Memory B cell (primary cell): ENCODE data around the gene SMOC2.

Experiments
- ATAC-seq: fragments of 150-1000 bp; cut with Tn5 transposase; 2 replicates; pipeline ENCODE4 v1.10.0; 2021; ENCODE audit warnings: low read depth, mild to moderate bottlenecking, moderate library complexity
- DNase-seq, 2 donors: peaks; one replicate each; pipeline ENCODE4 v3.0.0; 2022; ENCODE audit warnings: low spot score in 2 of 2
- H3K27ac Mint-ChIP-seq: one replicate; pipeline ENCODE4 v1.8.0; 2022; ENCODE audit warnings: mild to moderate bottlenecking, moderate library complexity, mixed read lengths
- H3K27me3 Mint-ChIP-seq: one replicate; pipeline ENCODE4 v1.8.0; 2022; ENCODE audit warnings: mixed read lengths
- H3K36me3 Mint-ChIP-seq: one replicate; pipeline ENCODE4 v1.8.0; 2022; ENCODE audit warnings: mild to moderate bottlenecking, mixed read lengths
- H3K4me1 Mint-ChIP-seq: one replicate; pipeline ENCODE4 v1.8.0; 2022; ENCODE audit warnings: mixed read lengths
- H3K4me3 Mint-ChIP-seq: one replicate; pipeline ENCODE4 v1.8.0; 2022; ENCODE audit warnings: mild to moderate bottlenecking, moderate library complexity, mixed read lengths
- H3K9me3 Mint-ChIP-seq: one replicate; pipeline ENCODE4 v1.8.0; 2022; ENCODE audit warnings: mixed read lengths

Gene SMOC2

DNA sequence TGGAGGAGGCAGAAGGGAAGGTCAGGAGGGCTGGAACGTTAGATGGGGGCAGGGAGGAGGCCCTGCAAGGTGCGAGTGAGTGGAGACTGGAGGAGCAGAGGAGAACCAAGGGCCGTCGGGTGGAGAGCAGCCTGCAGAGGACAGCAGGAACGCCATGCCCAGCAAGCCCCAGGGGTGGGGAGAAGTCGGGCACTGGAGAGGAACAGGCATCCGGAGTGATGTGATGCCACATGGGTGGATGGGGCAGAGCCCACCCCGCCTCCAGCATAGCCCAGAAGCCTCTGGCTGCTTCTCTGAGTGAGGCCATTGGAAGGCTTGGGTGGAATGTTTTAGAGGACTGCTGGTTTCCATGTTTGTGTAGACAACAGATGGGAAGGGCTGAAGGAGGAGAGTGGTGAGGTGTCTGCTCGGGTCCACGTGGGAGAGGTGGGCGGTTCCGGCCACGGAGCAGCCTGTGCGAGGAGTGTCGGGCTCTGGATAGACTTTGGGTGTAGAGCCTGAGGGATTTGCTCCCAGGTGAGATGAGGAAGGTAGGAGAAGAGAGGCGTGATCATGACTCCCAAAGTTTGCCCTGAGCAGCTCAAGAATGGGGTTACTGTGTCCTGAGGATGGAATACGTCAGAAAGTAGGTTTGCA, 221.4 kb downstream of the SMOC2 start:
- no peak for ATAC-seq
- no peak for DNase-seq
- Mint-ChIP-seq H3K27me3 (peaks cover 3% of the 10 kb centered on the region), H3K27ac (no peak overlapping the region), H3K4me3 (no peak overlapping the region), H3K36me3 (no peaks in the 10 kb centered on the region), H3K9me3 (peaks cover 8% of the 10 kb centered on the region), H3K4me1 (no peaks in the 10 kb centered on the region)

DNA sequence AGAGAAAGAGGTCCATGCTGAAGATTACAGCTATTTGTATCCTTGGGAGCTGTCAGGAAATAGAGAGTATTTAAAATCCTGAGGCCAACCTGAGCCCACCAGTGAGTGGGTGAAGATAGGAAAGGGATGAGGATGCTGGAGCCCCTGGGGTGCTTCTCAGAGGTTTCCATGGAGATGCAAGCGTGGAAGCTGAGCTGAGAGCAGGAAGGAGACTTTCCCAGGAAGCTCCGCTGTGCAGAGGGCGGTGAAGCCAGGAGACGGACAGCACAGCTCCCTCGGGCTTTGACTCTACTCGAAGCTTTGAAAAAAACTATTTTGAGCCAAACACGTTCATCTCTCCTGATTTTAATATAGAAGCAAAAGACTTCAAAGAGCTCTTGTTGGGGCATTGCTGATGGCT, 222.1 kb downstream of the SMOC2 start:
- H3K36me3 Mint-ChIP-seq: no peaks in the 10 kb centered on the region
- no peak for ATAC-seq
- H3K4me3 Mint-ChIP-seq: no peak overlapping the region

DNA sequence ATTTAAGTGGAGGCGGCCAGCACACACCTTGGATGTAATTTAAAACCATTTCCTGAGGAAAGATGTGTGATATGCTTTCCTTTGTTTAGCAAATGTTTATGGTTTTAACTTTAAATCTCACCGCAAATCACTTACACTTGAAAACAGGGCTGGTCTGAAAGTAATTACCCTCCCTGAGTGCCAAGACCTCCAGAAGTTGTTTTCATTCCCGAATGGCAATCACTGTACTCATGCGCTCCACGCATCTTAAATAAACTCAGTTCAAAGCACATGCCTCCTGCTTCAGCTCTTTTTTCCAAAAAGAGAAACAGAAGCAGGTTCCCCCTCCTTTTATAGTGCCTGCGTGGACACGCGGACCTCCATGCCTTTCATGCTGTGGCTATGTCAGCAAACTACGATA, 224.0 kb downstream of the SMOC2 start:
- H3K4me1 Mint-ChIP-seq: no peaks in the 10 kb centered on the region
- peaks cover 1% of the 10 kb centered on the region for H3K9me3 Mint-ChIP-seq
- no peaks in the 10 kb centered on the region for H3K27me3 Mint-ChIP-seq
- no peak overlapping the region for H3K27ac Mint-ChIP-seq
- DNase-seq (no peak), ATAC-seq (no peak)
- no peaks in the 10 kb centered on the region for H3K36me3 Mint-ChIP-seq
- H3K4me3 Mint-ChIP-seq: no peak overlapping the region

More for the DNA sequence above, 222.1 kb downstream of the SMOC2 start:
- no peak for DNase-seq
- H3K9me3 Mint-ChIP-seq: peaks cover 8% of the 10 kb centered on the region
- no peak overlapping the region for H3K27ac Mint-ChIP-seq
- H3K27me3 Mint-ChIP-seq: peaks cover 3% of the 10 kb centered on the region
- no peaks in the 10 kb centered on the region for H3K4me1 Mint-ChIP-seq

DNA sequence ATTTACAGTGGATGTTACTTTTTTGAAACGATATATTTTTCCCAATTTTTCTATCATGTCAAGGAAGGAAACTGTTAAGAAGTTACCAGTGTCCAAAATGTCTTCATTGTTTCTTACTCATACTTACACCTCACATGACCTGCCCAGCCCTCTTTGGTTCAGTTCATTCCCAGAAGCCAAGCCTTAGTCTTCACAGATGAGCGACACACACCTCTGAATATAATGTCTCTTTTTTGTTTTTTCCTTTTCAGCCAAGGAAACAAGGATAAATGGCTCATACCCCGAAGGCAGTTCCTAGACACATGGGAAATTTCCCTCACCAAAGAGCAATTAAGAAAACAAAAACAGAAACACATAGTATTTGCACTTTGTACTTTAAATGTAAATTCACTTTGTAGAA, 225.2 kb downstream of the SMOC2 start:
- Mint-ChIP-seq H3K9me3 (peaks cover 1% of the 10 kb centered on the region), H3K4me3 (no peak overlapping the region), H3K27me3 (no peaks in the 10 kb centered on the region), H3K36me3 (no peaks in the 10 kb centered on the region), H3K27ac (no peak overlapping the region), H3K4me1 (no peaks in the 10 kb centered on the region)
- DNase-seq (no peak), ATAC-seq (no peak)

DNA sequence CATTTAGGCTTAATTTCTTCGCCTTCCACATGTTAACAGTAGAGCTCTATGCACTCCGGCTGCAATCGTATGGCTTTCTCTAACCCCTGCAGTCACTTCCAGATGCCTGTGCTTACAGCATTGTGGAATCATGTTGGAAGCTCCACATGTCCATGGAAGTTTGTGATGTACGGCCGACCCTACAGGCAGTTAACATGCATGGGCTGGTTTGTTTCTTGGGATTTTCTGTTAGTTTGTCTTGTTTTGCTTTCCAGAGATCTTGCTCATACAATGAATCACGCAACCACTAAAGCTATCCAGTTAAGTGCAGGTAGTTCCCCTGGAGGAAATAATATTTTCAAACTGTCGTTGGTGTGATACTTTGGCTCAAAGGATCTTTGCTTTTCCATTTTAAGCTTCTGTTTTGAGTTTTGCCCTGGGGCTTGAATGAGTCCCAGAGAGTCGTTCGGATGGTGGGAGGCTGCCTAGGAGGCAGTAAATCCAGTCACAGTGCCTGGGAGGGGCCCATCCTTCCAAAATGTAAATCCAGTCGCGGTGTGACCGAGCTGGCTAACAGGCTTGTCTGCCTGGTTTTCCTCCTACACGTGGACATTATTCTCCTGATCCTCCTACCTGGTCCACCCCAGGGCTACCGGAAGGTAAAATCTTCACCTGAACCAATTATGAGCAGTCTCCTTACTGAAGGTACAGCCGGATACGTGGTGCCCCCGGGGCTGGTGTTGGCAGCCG, 225.9 kb downstream of the SMOC2 start:
- Mint-ChIP-seq H3K9me3 (peaks cover 1% of the 10 kb centered on the region), H3K4me1 (no peaks in the 10 kb centered on the region), H3K27ac (no peak overlapping the region), H3K27me3 (no peaks in the 10 kb centered on the region), H3K36me3 (no peaks in the 10 kb centered on the region), H3K4me3 (no peak overlapping the region)
- DNase-seq (no peak), ATAC-seq (no peak)

DNA sequence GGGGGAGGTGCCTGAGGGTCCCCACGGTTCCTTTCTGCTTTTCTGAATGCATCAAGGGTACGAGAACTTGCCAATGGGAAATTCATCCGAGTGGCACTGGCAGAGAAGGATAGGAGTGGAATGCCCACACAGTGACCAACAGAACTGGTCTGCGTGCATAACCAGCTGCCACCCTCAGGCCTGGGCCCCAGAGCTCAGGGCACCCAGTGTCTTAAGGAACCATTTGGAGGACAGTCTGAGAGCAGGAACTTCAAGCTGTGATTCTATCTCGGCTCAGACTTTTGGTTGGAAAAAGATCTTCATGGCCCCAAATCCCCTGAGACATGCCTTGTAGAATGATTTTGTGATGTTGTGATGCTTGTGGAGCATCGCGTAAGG, 226.4 kb downstream of the SMOC2 start:
- H3K4me3 Mint-ChIP-seq: no peak overlapping the region
- no peak for ATAC-seq
- no peaks in the 10 kb centered on the region for H3K9me3 Mint-ChIP-seq
- no peaks in the 10 kb centered on the region for H3K4me1 Mint-ChIP-seq
- H3K27me3 Mint-ChIP-seq: no peaks in the 10 kb centered on the region
- no peak for DNase-seq
- H3K36me3 Mint-ChIP-seq: no peaks in the 10 kb centered on the region
- no peak overlapping the region for H3K27ac Mint-ChIP-seq

DNA sequence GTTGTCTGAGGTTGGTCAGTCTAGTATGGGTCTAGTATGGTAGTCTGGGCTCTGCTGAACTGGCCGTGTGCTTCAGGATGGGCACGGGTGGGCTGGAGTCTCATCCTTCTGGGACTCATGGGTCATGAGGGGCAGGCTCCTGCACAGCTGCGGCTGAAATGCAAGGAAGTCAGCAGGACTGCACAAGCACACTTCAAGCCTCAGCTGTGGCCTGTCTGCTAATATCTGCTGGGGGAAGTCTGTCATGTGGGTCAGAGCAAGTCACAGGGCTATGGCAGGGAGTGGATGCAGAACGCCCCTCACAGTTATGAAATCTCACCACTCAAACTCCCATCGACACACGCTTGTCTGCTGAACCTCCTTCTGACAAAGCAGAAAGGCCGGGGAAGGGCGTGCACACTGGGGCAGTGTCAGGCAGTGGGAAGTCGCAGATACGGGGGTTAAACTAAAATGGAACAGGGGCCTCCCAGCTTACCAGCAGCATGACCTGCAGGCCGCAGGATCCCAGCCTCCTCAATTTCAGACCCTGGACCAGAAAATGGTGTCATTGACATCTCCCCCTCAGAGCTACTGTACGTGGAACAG, 229.5 kb downstream of the SMOC2 start:
- Mint-ChIP-seq H3K4me1 (no peaks in the 10 kb centered on the region), H3K27ac (no peak overlapping the region), H3K4me3 (no peak overlapping the region), H3K27me3 (no peaks in the 10 kb centered on the region), H3K9me3 (no peaks in the 10 kb centered on the region), H3K36me3 (no peaks in the 10 kb centered on the region)
- no peak for ATAC-seq
- DNase-seq: no peak

DNA sequence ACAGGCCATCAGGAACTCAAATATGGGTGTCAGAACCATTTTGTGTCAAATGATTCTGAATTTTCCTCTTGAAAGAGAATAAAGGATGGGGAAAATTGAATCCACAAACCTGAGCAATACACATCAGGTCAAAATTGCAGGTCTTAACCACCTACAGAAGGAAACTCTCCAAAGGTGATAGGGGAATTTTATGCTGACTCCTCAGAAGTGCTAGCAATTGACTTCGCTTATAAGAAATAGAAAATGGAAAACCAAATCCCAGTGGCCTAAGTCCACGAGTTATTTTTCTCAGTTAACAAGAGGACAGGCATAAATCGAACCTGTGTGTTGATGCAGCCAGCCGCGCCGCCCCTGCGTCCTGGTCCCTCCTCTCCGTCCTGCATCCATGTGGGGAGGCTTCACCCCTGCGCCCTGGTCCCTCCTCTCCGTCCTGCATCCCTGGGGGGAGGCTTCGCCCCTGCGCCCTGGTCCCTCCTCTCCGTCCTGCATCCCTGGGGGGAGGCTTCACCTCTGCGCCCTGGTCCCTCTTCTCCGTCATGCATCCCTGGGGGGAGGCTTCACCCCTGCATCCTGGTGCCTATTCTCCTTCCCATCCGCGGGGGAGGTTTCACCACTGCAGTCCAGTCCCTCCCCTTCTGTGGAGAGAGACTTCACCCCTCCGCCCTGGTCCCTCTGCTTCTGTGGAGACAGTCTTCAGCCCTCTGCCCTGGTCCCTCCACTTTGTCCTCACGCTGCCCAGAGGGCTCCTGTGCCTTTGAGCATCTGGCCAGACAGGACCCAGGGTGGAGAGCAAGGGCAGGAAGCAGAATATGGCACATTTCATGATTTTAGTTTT, 230.3 kb downstream of the SMOC2 start:
- Mint-ChIP-seq H3K9me3 (no peaks in the 10 kb centered on the region), H3K27ac (no peak overlapping the region), H3K36me3 (no peaks in the 10 kb centered on the region), H3K4me3 (no peak overlapping the region), H3K27me3 (peaks cover 2% of the 10 kb centered on the region), H3K4me1 (no peaks in the 10 kb centered on the region)
- DNase-seq (no peak), ATAC-seq (no peak)

DNA sequence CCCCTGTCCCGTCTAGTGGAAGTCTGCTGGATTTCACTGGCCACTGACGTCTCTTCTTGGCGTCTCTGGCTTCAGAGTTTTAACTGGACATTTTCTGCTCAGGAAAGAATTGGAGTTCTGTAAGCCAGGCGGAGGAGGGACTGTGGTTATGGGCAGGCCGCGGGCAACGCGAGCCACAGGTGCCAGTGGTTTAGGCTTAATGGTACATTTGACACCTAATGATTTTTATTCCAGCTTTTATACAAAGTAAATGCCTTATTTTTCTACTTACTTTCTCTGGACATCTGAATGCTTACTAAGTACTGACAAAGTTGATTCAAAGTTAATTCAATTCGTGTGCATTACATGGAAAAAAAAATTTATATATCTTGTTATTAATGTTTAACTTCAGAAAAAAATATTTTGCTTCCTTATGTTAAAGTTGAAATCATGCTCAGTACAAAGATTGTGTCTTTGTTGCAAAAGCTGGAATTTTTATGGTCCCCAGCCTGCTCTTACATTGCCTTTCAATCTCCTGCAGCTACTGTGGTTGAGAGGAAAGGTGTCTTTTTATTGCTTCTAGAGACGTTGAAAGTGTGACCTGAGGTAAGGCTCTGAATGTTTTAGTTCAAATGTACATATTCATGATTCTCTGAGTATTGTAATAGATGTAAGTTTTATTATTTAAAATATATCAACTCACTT, 231.0 kb downstream of the SMOC2 start:
- no peak for DNase-seq
- no peaks in the 10 kb centered on the region for H3K36me3 Mint-ChIP-seq
- no peaks in the 10 kb centered on the region for H3K4me1 Mint-ChIP-seq
- H3K27me3 Mint-ChIP-seq: peaks cover 2% of the 10 kb centered on the region
- H3K4me3 Mint-ChIP-seq: no peak overlapping the region
- no peak overlapping the region for H3K27ac Mint-ChIP-seq
- no peak for ATAC-seq
- H3K9me3 Mint-ChIP-seq: no peaks in the 10 kb centered on the region

DNA sequence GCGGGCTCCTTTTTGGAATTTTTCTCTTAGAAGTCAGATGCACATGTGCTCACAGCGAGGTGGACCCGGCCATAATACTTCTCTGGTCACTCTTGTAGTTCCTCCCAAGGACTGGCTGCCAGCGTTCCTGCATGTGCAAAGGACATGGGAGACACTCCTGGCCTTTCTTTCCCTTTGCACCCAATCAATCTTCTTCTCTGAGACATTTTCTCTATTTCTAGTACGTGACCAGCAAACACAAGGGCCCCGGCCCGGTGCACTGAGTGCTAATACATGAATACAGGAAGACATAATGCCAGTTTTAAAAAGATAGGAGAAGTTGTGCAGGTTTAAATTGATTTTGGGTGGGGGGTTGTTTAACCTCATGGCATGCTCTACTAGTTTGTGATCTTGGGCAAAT, 233.6 kb downstream of the SMOC2 start:
- no peaks in the 10 kb centered on the region for H3K36me3 Mint-ChIP-seq
- no peaks in the 10 kb centered on the region for H3K9me3 Mint-ChIP-seq
- no peak overlapping the region for H3K27ac Mint-ChIP-seq
- H3K4me1 Mint-ChIP-seq: no peaks in the 10 kb centered on the region
- DNase-seq: no peak
- H3K27me3 Mint-ChIP-seq: peaks cover 2% of the 10 kb centered on the region
- ATAC-seq: no peak
- no peak overlapping the region for H3K4me3 Mint-ChIP-seq

DNA sequence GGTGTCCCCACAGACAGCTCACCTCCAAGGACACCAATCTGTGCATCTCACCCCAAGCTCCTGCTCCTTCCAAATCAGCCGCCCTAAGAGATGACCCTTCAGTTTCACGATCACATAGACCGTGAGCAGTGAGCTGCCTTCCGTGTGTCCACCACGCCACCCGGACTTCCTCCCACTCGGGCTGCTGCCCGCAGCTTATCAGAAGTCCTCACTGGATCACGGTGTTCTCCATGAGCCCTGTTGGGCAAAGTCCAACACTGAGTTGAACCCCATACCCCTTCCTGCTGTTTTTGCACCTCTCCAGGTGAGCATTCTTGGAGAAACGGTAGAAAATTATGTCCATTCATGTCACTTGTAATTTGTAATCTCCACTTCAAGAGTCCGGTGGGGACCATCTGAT, 234.4 kb downstream of the SMOC2 start:
- DNase-seq: no peak
- no peaks in the 10 kb centered on the region for H3K36me3 Mint-ChIP-seq
- H3K4me3 Mint-ChIP-seq: no peak overlapping the region
- no peaks in the 10 kb centered on the region for H3K4me1 Mint-ChIP-seq
- no peak for ATAC-seq
- no peak overlapping the region for H3K27ac Mint-ChIP-seq
- H3K9me3 Mint-ChIP-seq: no peaks in the 10 kb centered on the region
- peaks cover 2% of the 10 kb centered on the region for H3K27me3 Mint-ChIP-seq

DNA sequence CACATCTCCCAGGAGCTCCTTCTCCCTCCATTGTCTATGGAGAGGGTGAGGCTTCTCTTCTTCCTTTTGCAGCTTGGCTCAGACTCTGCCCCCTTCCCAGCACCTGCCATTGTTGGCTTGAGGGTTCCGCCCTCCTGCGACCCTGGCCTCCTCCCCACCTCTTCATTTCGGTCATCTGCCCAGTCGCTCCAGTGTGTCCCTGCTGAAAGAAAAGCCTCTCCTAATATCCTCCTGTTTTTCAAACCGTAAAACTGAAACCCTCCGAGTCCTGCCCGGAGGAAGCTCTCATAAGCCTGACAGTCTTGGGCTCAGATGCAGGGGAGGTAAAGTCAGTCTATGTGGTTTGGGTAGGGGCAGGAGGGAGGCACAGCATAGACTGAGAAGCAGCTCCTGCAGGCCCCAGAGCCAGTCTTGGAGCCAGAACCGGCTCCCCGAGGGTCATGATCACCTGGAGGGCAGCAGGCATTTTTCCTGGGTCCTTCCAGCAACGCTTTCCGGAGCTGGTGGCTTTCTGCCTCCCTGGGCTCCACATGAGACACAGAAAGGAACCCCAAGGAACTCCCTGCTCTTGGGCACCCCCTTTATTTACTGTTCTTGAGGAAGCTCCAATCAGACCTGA, 235.1 kb downstream of the SMOC2 start:
- Mint-ChIP-seq H3K4me3 (no peak overlapping the region), H3K36me3 (no peaks in the 10 kb centered on the region), H3K4me1 (no peaks in the 10 kb centered on the region), H3K27ac (no peak overlapping the region), H3K27me3 (peaks cover 2% of the 10 kb centered on the region), H3K9me3 (no peaks in the 10 kb centered on the region)
- ATAC-seq (no peak), DNase-seq (no peak)

DNA sequence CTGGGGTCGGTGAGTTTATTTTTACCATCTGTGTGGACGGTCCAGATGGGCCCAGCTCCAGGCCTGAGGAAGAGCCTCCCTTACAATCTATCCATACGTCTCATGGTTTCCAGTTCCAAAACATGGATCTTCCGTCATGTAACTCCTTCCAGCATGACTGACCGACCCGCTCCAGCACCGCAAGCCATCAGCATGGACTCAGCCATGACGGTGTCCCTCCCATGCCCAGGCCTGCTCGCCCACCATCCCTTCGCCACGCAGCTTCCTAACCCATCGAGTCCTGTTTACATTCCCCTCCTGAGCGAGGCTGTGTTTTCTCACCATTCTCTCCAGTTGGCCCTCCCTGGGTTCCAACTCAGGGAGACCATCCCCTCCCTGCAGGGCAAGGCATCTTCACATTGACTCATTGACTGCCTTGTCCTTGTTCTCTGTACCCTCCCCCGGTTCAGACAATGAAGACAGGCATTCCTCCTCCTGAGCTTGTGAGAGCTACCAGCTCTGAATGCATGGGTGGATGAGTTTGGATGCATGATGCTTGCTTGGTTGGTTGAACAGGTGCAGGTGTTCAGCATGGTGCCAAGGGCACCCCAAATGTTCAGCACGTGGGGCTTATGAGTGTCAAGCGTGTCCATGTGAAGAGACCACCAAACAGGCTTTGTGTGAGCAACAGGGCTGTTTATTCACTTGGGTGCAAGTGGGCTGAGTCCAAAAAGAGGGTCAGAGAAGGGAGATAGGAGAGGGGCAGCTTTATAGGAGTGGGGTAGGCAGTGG, 235.8 kb downstream of the SMOC2 start:
- Mint-ChIP-seq H3K9me3 (no peaks in the 10 kb centered on the region), H3K27ac (no peak overlapping the region), H3K27me3 (peaks cover 2% of the 10 kb centered on the region), H3K4me3 (no peak overlapping the region), H3K36me3 (no peaks in the 10 kb centered on the region), H3K4me1 (no peaks in the 10 kb centered on the region)
- no peak for DNase-seq
- ATAC-seq: no peak
